ENCODE data around the gene NBEA. TPM values are rescaled to one million over a fixed set of nuclear protein-coding genes. Genes with fewer than 3 reads are reported as not detected.
A peak's percentile ranks its signal among the peaks of the same experiment; 100 is the strongest.

Gene NBEA
- total and polyA plus RNA-seq, 3 experiments from 2014 or later = 0.14 to 0.24 (median 0.20) TPM

DNA sequence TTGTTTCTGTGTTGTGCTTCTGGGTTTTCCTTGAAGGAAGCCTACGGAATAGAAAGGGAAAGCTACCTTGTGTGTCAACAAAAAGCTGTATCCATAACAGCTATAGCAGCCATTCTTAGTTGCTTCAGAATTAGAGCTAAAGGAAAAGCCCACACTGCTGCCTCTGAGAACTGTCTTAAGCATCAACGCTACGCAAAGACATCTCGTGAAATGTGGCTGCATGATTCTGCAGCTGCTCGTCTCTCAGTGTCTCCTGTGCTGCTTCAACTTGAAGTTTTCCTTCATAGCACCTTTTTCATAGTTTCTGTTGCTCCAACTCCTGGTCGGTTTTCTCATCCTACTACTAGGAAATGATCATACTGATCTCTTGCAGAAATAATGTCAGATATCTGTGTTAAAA, 675.4 kb downstream of the NBEA start:
- H3K4me1 Mint-ChIP-seq = peaks cover 0 to 3% (median 0%) of the 10 kb centered on the region in 3 donors

DNA sequence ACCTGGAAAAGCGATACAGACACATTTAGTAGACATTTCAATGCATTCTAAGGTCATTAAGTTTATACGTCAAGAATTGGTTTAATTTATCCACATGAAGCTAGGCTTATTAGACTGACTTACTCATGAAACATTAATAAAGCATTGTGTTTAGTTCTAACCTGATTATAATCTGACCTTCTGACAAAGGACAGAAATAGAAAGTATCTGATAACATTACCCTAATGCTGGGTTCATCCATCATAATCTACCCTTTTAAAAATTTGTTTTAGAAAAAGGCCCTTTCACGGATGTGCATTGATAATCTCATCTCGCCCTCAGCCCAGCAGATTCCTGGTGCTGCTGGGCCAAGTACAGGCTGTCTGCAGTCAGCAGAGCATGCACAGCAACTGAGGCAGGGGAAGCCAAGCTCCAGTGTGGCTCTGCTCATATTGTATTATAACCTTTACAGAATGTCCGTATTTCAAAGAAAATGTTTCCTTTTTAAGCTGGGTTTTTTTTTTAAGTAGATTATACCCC, 676.6 kb downstream of the NBEA start:
- Histone ChIP-seq H3K4me1 (ENCODE audit: insufficient read depth, low read length) (no peaks in the 10 kb centered on the region), H3K27me3 (ENCODE audit: insufficient read depth, low read length, poor library complexity, severe bottlenecking) (no peaks in the 10 kb centered on the region), H3K9me3 (ENCODE audit: low read length) (no peaks in the 10 kb centered on the region), H3K36me3 (ENCODE audit: insufficient read depth, low read length) (no peaks in the 10 kb centered on the region), H3K4me3 (ENCODE audit: low read length) (no peak overlapping the region), H3K27ac (ENCODE audit: low read depth, low read length) (no peak overlapping the region)
- no peak overlapping the region for H3K4me3 Mint-ChIP-seq
- H3K36me3 Mint-ChIP-seq = no peaks in the 10 kb centered on the region
- CTCF ChIA-PET = interaction anchor here (1.6 kb wide), 1 partner anchor 16 kb away, joined by 4 read pairs; no protein-coding TSS in a partner anchor
- POLR2A ChIA-PET = no interaction called here
- no peak for DNase-seq
- H3K27me3 Mint-ChIP-seq = no peaks in the 10 kb centered on the region
- peaks cover 0 to 3% (median 0%) of the 10 kb centered on the region in 3 donors for H3K4me1 Mint-ChIP-seq
- peak overlapping the region in 1 of 8 donors; percentile 21 for H3K27ac Mint-ChIP-seq
- H3K9me3 Mint-ChIP-seq = peaks cover 0 to 5% (median 3%) of the 10 kb centered on the region in 5 donors

More for the DNA sequence above, 675.4 kb downstream of the NBEA start:
- Mint-ChIP-seq H3K27me3 (no peaks in the 10 kb centered on the region), H3K4me3 (no peak overlapping the region), H3K36me3 (peaks cover 0 to 3% (median 0%) of the 10 kb centered on the region in 3 donors), H3K27ac (no peak overlapping the region), H3K9me3 (peaks cover 0 to 5% (median 3%) of the 10 kb centered on the region in 5 donors)
- Histone ChIP-seq H3K9me3 (ENCODE audit: low read length) (no peaks in the 10 kb centered on the region), H3K27ac (ENCODE audit: low read depth, low read length) (no peak overlapping the region), H3K36me3 (ENCODE audit: insufficient read depth, low read length) (no peaks in the 10 kb centered on the region), H3K4me1 (ENCODE audit: insufficient read depth, low read length) (no peaks in the 10 kb centered on the region), H3K4me3 (ENCODE audit: low read length) (no peak overlapping the region), H3K27me3 (ENCODE audit: insufficient read depth, low read length, poor library complexity, severe bottlenecking) (no peaks in the 10 kb centered on the region)
- CTCF ChIA-PET = no interaction called here
- no peak for DNase-seq
- POLR2A ChIA-PET = no interaction called here

DNA sequence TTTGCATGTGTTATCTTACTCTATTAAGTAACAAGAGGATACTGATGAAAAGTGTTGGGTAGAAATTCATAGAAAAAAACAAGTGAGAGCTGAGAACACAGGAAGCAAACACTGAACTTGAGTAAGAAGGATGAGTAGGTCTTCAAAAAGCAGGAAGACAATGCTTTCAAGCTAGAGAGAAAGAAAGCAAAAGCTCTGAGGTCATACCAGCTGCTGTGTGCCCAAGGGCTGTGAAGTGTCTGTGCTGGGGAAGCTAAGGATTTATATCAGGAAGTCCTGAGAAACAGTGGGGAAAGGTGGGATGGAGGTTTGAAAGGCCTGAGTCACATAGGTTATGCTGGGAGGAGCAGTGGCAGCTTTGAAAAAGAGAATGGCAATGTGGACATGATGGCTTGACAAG, 679.9 kb downstream of the NBEA start:
- ChIA-PET CTCF (no interaction called here), POLR2A (no interaction called here)
- no peaks in the 10 kb centered on the region for H3K27me3 Mint-ChIP-seq
- H3K4me3 Mint-ChIP-seq = no peak overlapping the region
- Histone ChIP-seq H3K4me1 (ENCODE audit: insufficient read depth, low read length) (no peaks in the 10 kb centered on the region), H3K27ac (ENCODE audit: low read depth, low read length) (no peak overlapping the region), H3K27me3 (ENCODE audit: insufficient read depth, low read length, poor library complexity, severe bottlenecking) (no peaks in the 10 kb centered on the region), H3K9me3 (ENCODE audit: low read length) (no peaks in the 10 kb centered on the region), H3K36me3 (ENCODE audit: insufficient read depth, low read length) (no peaks in the 10 kb centered on the region), H3K4me3 (ENCODE audit: low read length) (no peak overlapping the region)
- no peaks in the 10 kb centered on the region for H3K36me3 Mint-ChIP-seq
- H3K27ac Mint-ChIP-seq = peak overlapping the region in 1 of 8 donors; percentile 18
- DNase-seq = no peak
- peaks cover 0 to 5% (median 2%) of the 10 kb centered on the region in 5 donors for H3K9me3 Mint-ChIP-seq
- peaks cover 0 to 3% (median 0%) of the 10 kb centered on the region in 3 donors for H3K4me1 Mint-ChIP-seq

DNA sequence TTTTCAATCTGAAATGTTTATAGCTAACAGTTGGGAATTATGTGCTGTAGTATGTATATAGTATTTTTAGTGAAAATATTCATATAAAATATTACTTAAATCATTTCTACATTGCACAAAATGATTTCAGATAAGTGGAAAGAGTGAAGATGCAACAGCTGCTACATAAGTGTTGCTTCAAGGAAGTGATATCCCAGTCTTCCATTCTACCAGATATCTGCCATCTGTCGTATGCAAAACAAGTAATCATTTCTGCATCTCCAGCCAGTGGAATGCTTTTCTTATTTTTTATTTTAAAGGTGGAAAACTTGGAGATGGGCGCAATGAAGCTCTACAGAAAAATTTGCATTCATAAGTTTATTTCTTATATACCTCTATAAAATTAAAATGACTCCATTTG, 687.0 kb downstream of the NBEA start:
- no peaks in the 10 kb centered on the region for H3K36me3 ChIP-seq (ENCODE audit: insufficient read depth, low read length)
- no peak overlapping the region for H3K27ac ChIP-seq (ENCODE audit: low read depth, low read length)
- no peaks in the 10 kb centered on the region for H3K9me3 ChIP-seq (ENCODE audit: low read length)
- no peak for DNase-seq
- H3K27me3 Mint-ChIP-seq = no peaks in the 10 kb centered on the region
- no peaks in the 10 kb centered on the region for H3K36me3 Mint-ChIP-seq
- no peaks in the 10 kb centered on the region for H3K27me3 ChIP-seq (ENCODE audit: insufficient read depth, low read length, poor library complexity, severe bottlenecking)
- peaks cover 0 to 6% (median 0%) of the 10 kb centered on the region in 5 donors for H3K9me3 Mint-ChIP-seq
- H3K4me1 Mint-ChIP-seq = no peaks in the 10 kb centered on the region
- no peak overlapping the region for H3K4me3 ChIP-seq (ENCODE audit: low read length)
- H3K4me3 Mint-ChIP-seq = no peak overlapping the region
- ChIA-PET POLR2A (no interaction called here), CTCF (no interaction called here)
- H3K4me1 ChIP-seq (ENCODE audit: insufficient read depth, low read length) = no peaks in the 10 kb centered on the region
- H3K27ac Mint-ChIP-seq = no peak overlapping the region

DNA sequence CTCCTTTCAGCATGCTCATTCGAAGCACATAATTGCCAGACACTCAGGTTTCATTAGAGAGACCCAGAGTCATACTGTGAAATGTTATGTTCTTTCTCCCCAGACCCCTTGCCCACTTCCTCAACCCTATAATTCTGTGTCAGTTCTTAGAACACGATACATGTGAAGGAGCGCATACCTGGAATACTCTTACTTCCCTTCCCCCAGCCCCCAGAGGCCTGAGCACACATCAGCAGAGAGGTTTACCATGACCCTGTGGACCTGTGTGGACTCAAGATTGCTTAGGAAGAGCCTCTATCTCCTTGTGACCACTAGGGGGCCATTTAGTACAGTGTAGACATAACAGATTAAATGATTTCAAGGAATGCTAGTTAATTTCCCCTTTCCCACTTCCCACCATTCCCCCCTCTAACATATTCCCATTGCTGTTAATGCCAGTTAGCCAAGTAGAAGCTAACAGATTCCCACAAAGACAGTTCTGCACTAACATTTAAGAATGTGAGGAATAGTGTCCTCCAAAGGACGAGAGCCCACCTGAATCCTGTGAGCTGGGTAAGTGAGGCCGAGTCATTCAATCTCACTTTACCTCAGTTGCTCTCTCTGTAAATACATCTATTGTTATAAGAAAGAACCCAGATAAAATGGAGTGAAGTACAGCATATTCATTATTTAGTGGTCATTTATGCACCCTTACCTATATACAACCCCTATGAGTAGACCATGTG, 688.6 kb downstream of the NBEA start:
- Histone ChIP-seq H3K4me3 (ENCODE audit: low read length) (no peak overlapping the region), H3K9me3 (ENCODE audit: low read length) (no peaks in the 10 kb centered on the region), H3K36me3 (ENCODE audit: insufficient read depth, low read length) (no peaks in the 10 kb centered on the region), H3K27ac (ENCODE audit: low read depth, low read length) (no peak overlapping the region), H3K4me1 (ENCODE audit: insufficient read depth, low read length) (no peaks in the 10 kb centered on the region), H3K27me3 (ENCODE audit: insufficient read depth, low read length, poor library complexity, severe bottlenecking) (no peaks in the 10 kb centered on the region)
- H3K27me3 Mint-ChIP-seq = no peaks in the 10 kb centered on the region
- no peak overlapping the region for H3K4me3 Mint-ChIP-seq
- H3K9me3 Mint-ChIP-seq = peaks cover 0 to 6% (median 0%) of the 10 kb centered on the region in 5 donors
- no peak overlapping the region for H3K27ac Mint-ChIP-seq
- ChIA-PET POLR2A (no interaction called here), CTCF (no interaction called here)
- no peak for DNase-seq
- no peaks in the 10 kb centered on the region for H3K36me3 Mint-ChIP-seq
- H3K4me1 Mint-ChIP-seq = no peaks in the 10 kb centered on the region

DNA sequence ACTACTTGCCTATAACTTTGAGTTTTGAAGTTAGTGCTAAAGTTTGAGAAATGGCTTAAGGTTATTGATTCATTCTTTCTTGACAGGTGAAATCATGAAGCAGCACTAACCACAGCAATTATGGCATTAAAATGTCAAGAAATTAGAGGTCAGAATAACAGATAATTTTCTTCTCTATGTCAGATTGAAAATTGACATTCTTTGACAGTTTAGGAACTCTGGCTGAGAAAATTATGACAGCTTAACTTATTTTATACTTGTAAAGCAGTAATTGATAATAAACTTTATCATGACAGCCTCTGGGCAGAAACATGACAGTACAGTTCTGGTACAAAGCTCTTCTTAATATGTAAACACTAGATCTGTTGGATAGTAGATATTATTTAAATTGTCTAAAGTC, 689.6 kb downstream of the NBEA start:
- H3K4me3 Mint-ChIP-seq = no peak overlapping the region
- no peaks in the 10 kb centered on the region for H3K4me1 ChIP-seq (ENCODE audit: insufficient read depth, low read length)
- no peaks in the 10 kb centered on the region for H3K4me1 Mint-ChIP-seq
- ChIA-PET CTCF (no interaction called here), POLR2A (no interaction called here)
- no peaks in the 10 kb centered on the region for H3K9me3 ChIP-seq (ENCODE audit: low read length)
- H3K27ac ChIP-seq (ENCODE audit: low read depth, low read length) = no peak overlapping the region
- no peak overlapping the region for H3K4me3 ChIP-seq (ENCODE audit: low read length)
- no peaks in the 10 kb centered on the region for H3K36me3 Mint-ChIP-seq
- no peak for DNase-seq
- H3K9me3 Mint-ChIP-seq = peaks cover 0 to 6% (median 3%) of the 10 kb centered on the region in 5 donors
- H3K27ac Mint-ChIP-seq = no peak overlapping the region
- no peaks in the 10 kb centered on the region for H3K27me3 ChIP-seq (ENCODE audit: insufficient read depth, low read length, poor library complexity, severe bottlenecking)
- H3K36me3 ChIP-seq (ENCODE audit: insufficient read depth, low read length) = no peaks in the 10 kb centered on the region
- H3K27me3 Mint-ChIP-seq = no peaks in the 10 kb centered on the region

DNA sequence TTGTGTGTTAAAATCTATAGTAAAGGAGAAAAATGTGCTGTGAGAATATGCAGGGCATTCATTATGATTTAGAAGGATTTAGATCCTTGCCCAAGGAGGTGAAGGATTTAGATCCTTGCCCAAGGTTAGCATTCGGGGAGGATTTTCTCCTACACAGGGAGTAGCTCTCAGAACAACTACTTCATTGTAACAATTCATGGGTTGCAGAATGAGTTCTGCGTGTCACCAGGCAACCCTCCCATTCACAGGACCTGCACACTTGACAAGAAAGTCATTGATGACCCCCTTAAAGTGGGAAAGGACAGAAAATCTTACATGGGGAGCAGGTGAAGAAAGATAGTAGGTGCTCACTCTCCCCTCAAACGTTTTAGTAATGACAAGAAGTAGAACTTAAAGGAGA, 701.6 kb downstream of the NBEA start:
- peaks cover 0 to 11% (median 0%) of the 10 kb centered on the region in 5 donors for H3K9me3 Mint-ChIP-seq

DNA sequence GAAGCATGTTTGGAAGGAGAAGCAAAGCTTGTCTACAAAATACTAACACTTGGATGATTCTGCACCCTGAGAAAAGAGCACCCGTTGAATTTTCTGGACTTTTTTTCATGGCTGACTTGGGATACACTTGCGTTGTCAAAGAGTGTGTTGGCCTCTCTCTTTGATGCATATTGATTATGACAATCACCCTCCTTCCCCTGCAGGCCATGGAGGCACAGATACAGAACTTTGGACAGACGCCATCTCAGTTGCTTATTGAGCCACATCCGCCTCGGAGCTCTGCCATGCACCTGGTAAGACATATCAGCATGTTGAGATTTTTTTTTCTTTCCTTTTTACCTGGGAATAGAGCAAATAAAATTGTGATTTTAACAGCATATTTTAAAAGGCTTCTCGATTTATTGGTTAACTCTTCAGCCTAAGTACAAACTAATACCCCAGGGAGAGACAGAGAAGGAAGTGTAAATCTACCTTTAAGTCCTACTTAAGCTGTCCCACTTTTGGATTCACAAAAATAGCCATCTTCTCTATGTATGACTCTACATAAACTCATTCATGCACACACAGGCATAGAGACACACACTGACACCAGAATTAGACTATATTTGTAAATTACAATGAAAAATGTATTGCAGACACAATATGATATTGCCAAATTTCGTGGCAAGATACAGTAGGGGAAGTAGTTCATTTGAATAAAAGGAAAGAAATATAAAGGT, 704.1 kb downstream of the NBEA start:
- Histone ChIP-seq H3K4me3 (ENCODE audit: low read length) (no peak overlapping the region), H3K27ac (ENCODE audit: low read depth, low read length) (no peak overlapping the region), H3K27me3 (ENCODE audit: insufficient read depth, low read length, poor library complexity, severe bottlenecking) (no peaks in the 10 kb centered on the region), H3K9me3 (ENCODE audit: low read length) (no peaks in the 10 kb centered on the region), H3K4me1 (ENCODE audit: insufficient read depth, low read length) (no peaks in the 10 kb centered on the region), H3K36me3 (ENCODE audit: insufficient read depth, low read length) (no peaks in the 10 kb centered on the region)
- peaks cover 0 to 7% (median 2%) of the 10 kb centered on the region in 5 donors for H3K9me3 Mint-ChIP-seq
- H3K27ac Mint-ChIP-seq = no peak overlapping the region
- no peak overlapping the region for H3K4me3 Mint-ChIP-seq
- no peaks in the 10 kb centered on the region for H3K36me3 Mint-ChIP-seq
- ChIA-PET POLR2A (no interaction called here), CTCF (no interaction called here)
- H3K27me3 Mint-ChIP-seq = no peaks in the 10 kb centered on the region
- DNase-seq = no peak
- no peaks in the 10 kb centered on the region for H3K4me1 Mint-ChIP-seq

More for the DNA sequence above, 701.6 kb downstream of the NBEA start:
- Histone ChIP-seq H3K4me1 (ENCODE audit: insufficient read depth, low read length) (no peaks in the 10 kb centered on the region), H3K27me3 (ENCODE audit: insufficient read depth, low read length, poor library complexity, severe bottlenecking) (no peaks in the 10 kb centered on the region), H3K27ac (ENCODE audit: low read depth, low read length) (no peak overlapping the region), H3K36me3 (ENCODE audit: insufficient read depth, low read length) (no peaks in the 10 kb centered on the region), H3K4me3 (ENCODE audit: low read length) (no peak overlapping the region), H3K9me3 (ENCODE audit: low read length) (no peaks in the 10 kb centered on the region)
- H3K4me3 Mint-ChIP-seq = no peak overlapping the region
- CTCF ChIA-PET = no interaction called here
- no peak for DNase-seq
- POLR2A ChIA-PET = no interaction called here
- H3K36me3 Mint-ChIP-seq = no peaks in the 10 kb centered on the region
- H3K27me3 Mint-ChIP-seq = no peaks in the 10 kb centered on the region
- no peaks in the 10 kb centered on the region for H3K4me1 Mint-ChIP-seq
- peak overlapping the region in 1 of 8 donors; percentile 63 for H3K27ac Mint-ChIP-seq

Data from CD8-positive, alpha-beta memory T cell (primary cell).